MM.1S (cell line): ENCODE results near the gene ORAI1.

Source experiments
- CTCF ChIP-seq: fragments of 300-600 bp; sonication (generic); IDR thresholded peaks from 2 replicates; pipeline ENCODE4 v1.5.1; 2016; ENCODE audit warnings: antibody characterized with exemption, low read length, mixed read lengths
- EZH2 ChIP-seq: fragments of 300-600 bp; sonication (generic); optimal IDR thresholded peaks from 2 replicates; pipeline ENCODE3; 2017; ENCODE audit warnings: low read depth, mild to moderate bottlenecking, antibody characterized with exemption, low read length, mixed read lengths
- EZH2phosphoT487 ChIP-seq: fragments of 300-600 bp; sonication (generic); IDR thresholded peaks from 2 replicates; pipeline ENCODE4 v1.6.1; 2018; ENCODE audit warnings: antibody characterized with exemption, low read length

- TF ChIP-seq CTCF (no peak), EZH2 (no peak), EZH2phosphoT487 (no peak)
Measured at GRCh38 chr12:121618659-121619233, 7.6 kb upstream of the ORAI1 start.
